ENCODE results near the gene DIP2B.

DIP2B gene

GRCh38 chr12:50642761-50643160 lies 138.0 kb downstream of the DIP2B start:
- Mint-ChIP-seq H3K4me1 (peaks cover 24% of the 10 kb centered on the region), H3K27ac (peak overlapping the region; percentile 81), H3K27me3 (ENCODE audit: low read depth, poor library complexity) (peaks cover 3% of the 10 kb centered on the region), H3K36me3 (ENCODE audit: low read depth) (peaks cover 20% of the 10 kb centered on the region), H3K4me3 (no peak overlapping the region), H3K9me3 (no peaks in the 10 kb centered on the region)
- no peak for DNase-seq
- TF ChIP-seq CTCF (IDR thresholded peaks at IDR 0.05) = no peak

GRCh38 chr12:50647031-50647430 lies 142.2 kb downstream of the DIP2B start:
- H3K27me3 Mint-ChIP-seq (ENCODE audit: low read depth, poor library complexity) = peaks cover 3% of the 10 kb centered on the region
- peak; percentile 12 for DNase-seq
- no peaks in the 10 kb centered on the region for H3K9me3 Mint-ChIP-seq
- peak overlapping the region; percentile 86 for H3K27ac Mint-ChIP-seq
- H3K4me1 Mint-ChIP-seq = peaks cover 17% of the 10 kb centered on the region
- H3K36me3 Mint-ChIP-seq (ENCODE audit: low read depth) = peaks cover 16% of the 10 kb centered on the region
- TF ChIP-seq CTCF (IDR thresholded peaks at IDR 0.05) = no peak
- H3K4me3 Mint-ChIP-seq = no peak overlapping the region

- TF ChIP-seq CTCF (IDR thresholded peaks at IDR 0.05) = no peak
- no peak for DNase-seq
Observed at GRCh38 chr12:50647479-50647878, 142.7 kb downstream of the DIP2B start.

GRCh38 chr12:50650285-50650684 lies 145.5 kb downstream of the DIP2B start:
- H3K9me3 Mint-ChIP-seq = peaks cover 5% of the 10 kb centered on the region
- H3K4me3 Mint-ChIP-seq = no peak overlapping the region
- peaks cover 14% of the 10 kb centered on the region for H3K4me1 Mint-ChIP-seq
- DNase-seq = no peak
- TF ChIP-seq CTCF (IDR thresholded peaks at IDR 0.05) = no peak
- H3K27me3 Mint-ChIP-seq (ENCODE audit: low read depth, poor library complexity) = no peaks in the 10 kb centered on the region
- H3K36me3 Mint-ChIP-seq (ENCODE audit: low read depth) = peaks cover 22% of the 10 kb centered on the region
- H3K27ac Mint-ChIP-seq = peak overlapping the region; percentile 79

More at GRCh38 chr12:50647479-50647878, 142.7 kb downstream of the DIP2B start:
- Mint-ChIP-seq H3K27ac (peak overlapping the region; percentile 57), H3K4me1 (peaks cover 14% of the 10 kb centered on the region), H3K36me3 (ENCODE audit: low read depth) (peaks cover 13% of the 10 kb centered on the region), H3K9me3 (no peaks in the 10 kb centered on the region), H3K4me3 (no peak overlapping the region), H3K27me3 (ENCODE audit: low read depth, poor library complexity) (peaks cover 3% of the 10 kb centered on the region)

GRCh38 chr12:50655374-50655921 lies 150.7 kb downstream of the DIP2B start:
- TF ChIP-seq CTCF (IDR thresholded peaks at IDR 0.05) = no peak
- Mint-ChIP-seq H3K27ac (no peak overlapping the region), H3K4me1 (no peaks in the 10 kb centered on the region), H3K27me3 (ENCODE audit: low read depth, poor library complexity) (no peaks in the 10 kb centered on the region), H3K36me3 (ENCODE audit: low read depth) (peaks cover 27% of the 10 kb centered on the region), H3K9me3 (peaks cover 8% of the 10 kb centered on the region), H3K4me3 (no peak overlapping the region)
- DNase-seq = no peak

GRCh38 chr12:50659260-50659659 lies 154.5 kb downstream of the DIP2B start:
- Mint-ChIP-seq H3K27me3 (ENCODE audit: low read depth, poor library complexity) (no peaks in the 10 kb centered on the region), H3K9me3 (peaks cover 8% of the 10 kb centered on the region), H3K27ac (peak overlapping the region; percentile 15), H3K36me3 (ENCODE audit: low read depth) (peaks cover 32% of the 10 kb centered on the region), H3K4me1 (peaks cover 8% of the 10 kb centered on the region), H3K4me3 (no peak overlapping the region)
- no peak for DNase-seq
- no peak for TF ChIP-seq CTCF (IDR thresholded peaks at IDR 0.05)
